K562 (cell line): Measurements from ENCODE around the gene TPD52L1. TPM values are rescaled to one million over a fixed set of nuclear protein-coding genes. Genes with fewer than 3 reads are reported as not detected.
A peak's percentile ranks its signal among the peaks of the same experiment; 100 is the strongest.

Source experiments
- CHAMP1 ChIP-seq: fragments of 450-650 bp; IDR thresholded peaks from 2 replicates; pipeline ENCODE4 v1.6.1; 2016; ENCODE audit warnings: mild to moderate bottlenecking
- CHD2 ChIP-seq: IDR thresholded peaks from 2 replicates; pipeline ENCODE4 v1.6.1; 2011; ENCODE audit warnings: low read depth, low read length
- CREBBP ChIP-seq: IDR thresholded peaks from one replicate; pipeline ENCODE4 v1.6.1; 2012; ENCODE audit warnings: low read depth, mild to moderate bottlenecking, control low read depth, inconsistent platforms, low read length
- ESRRB ChIP-seq: fragments of 250-450 bp; sonication (Bioruptor Pico); IDR thresholded peaks from 2 replicates; pipeline ENCODE4 v1.5.0; 2020; ENCODE audit warnings: mild to moderate bottlenecking, moderate library complexity, borderline replicate concordance
- EWSR1 ChIP-seq: fragments of 450-650 bp; IDR thresholded peaks from 2 replicates; pipeline ENCODE4 v1.6.1; 2018; ENCODE audit warnings: borderline replicate concordance, mild to moderate bottlenecking, low read depth, moderate library complexity; ENCODE audit not compliant: partially characterized antibody
- FOSL1 ChIP-seq: fragments of 200-800 bp; sonication (Bioruptor generic); conservative IDR thresholded peaks from 2 replicates; pipeline ENCODE4 v1.6.1; 2016; ENCODE audit warnings: missing genetic modification characterization, missing compliant biosample characterization
- MGA ChIP-seq: fragments of 450-650 bp; IDR thresholded peaks from 2 replicates; pipeline ENCODE4 v1.6.1; 2016; ENCODE audit warnings: mild to moderate bottlenecking, moderate library complexity
- NFIC ChIP-seq: fragments of 450-650 bp; IDR thresholded peaks from 2 replicates; pipeline ENCODE4 v1.6.1; 2017; ENCODE audit warnings: mild to moderate bottlenecking, inconsistent platforms
- NFYB ChIP-seq: IDR thresholded peaks from 2 replicates; pipeline ENCODE4 v1.6.1; 2011; ENCODE audit warnings: mild to moderate bottlenecking, moderate library complexity; ENCODE audit not compliant: insufficient read length; ENCODE audit errors: extremely low read depth
- POLR2B ChIP-seq: fragments of 450-650 bp; IDR thresholded peaks from 2 replicates; pipeline ENCODE4 v1.6.1; 2018; ENCODE audit warnings: low read depth; ENCODE audit not compliant: partially characterized antibody
- SAFB2 ChIP-seq: fragments of 200-400 bp; formaldehyde crosslinking; IDR thresholded peaks from 2 replicates; pipeline ENCODE4 v1.6.1; 2018; ENCODE audit warnings: borderline replicate concordance, low read length, low read depth, moderate library complexity; ENCODE audit not compliant: severe bottlenecking
- ZBTB8A ChIP-seq: fragments of 450-650 bp; IDR thresholded peaks from 2 replicates; pipeline ENCODE4 v1.6.1; 2018; ENCODE audit warnings: mild to moderate bottlenecking, moderate library complexity; ENCODE audit not compliant: partially characterized antibody
- ZNF239 ChIP-seq: fragments of 250-450 bp; sonication (Bioruptor Pico); IDR thresholded peaks from 2 replicates; pipeline ENCODE4 v1.4.0; 2020; ENCODE audit warnings: mild to moderate bottlenecking
- ZNF436 ChIP-seq: fragments of 250-450, 450-650 bp; sonication (Bioruptor Pico); formaldehyde crosslinking; IDR thresholded peaks from 2 replicates; pipeline ENCODE4 v1.7.0; 2020; ENCODE audit warnings: mild to moderate bottlenecking
- ZNF780A ChIP-seq: fragments of 250-450 bp; sonication (Bioruptor Pico); IDR thresholded peaks from 2 replicates; pipeline ENCODE4 v1.5.0; 2021; ENCODE audit warnings: mild to moderate bottlenecking
- polyA plus RNA-seq, 8 experiments: library from polyadenylated mRNA; depleted of rRNA in 4 of 8; stranded (reverse) in 5 of 8; unstranded in 3 of 8; fragments of >200 nt; fragmentation: Nextera tagmentation in 2 of 8; fragmentation: Illumina TruSeq in 1 of 8; extraction: Ambion mirVana in 2 of 8; extraction: Trizol in 1 of 8; gene quantifications; 2 replicates each; pipeline versions ENCODE4 v1.2.1 to v1.2.3, GENCODE V29; 2011 to 2014; ENCODE audit warnings: inconsistent platforms in 1 of 8, missing spikeins in 1 of 8
- total RNA-seq, 7 experiments: library from RNA; depleted of rRNA in 6 of 7; stranded (reverse); fragments of >200 nt in 6 of 7; fragmentation: Illumina TruSeq in 2 of 7; extraction: Trizol in 2 of 7; gene quantifications; 2 replicates each; pipeline versions ENCODE4 v1.2.1 to v1.2.3, GENCODE V29; 2011 to 2021; ENCODE audit warnings: low replicate concordance in 1 of 7

Gene TPD52L1
- total and polyA plus RNA-seq, 9 of the 15 experiments (the other 6 are each of a cell fraction or from before 2014, with no cell fraction given): 12.9 to 149 (median 75.7) TPM

- TF ChIP-seq MGA (peak; percentile 45; the same call in 1 of the 2 replicates), ZNF239 (CRISPR knock-in tag) (no peak), NFYB (no peak), EWSR1 (no peak), CHAMP1 (no peak), ZBTB8A (no peak), FOSL1 (tag) (no peak), POLR2B (no peak), ZNF436 (CRISPR knock-in tag) (no peak), CHD2 (no peak), CREBBP (no peak), NFIC (no peak), ZNF780A (CRISPR knock-in tag) (no peak), ESRRB (CRISPR knock-in tag) (no peak), SAFB2 (no peak)
Observed at GRCh38 chr6:125154118-125154760, 666 bp downstream of the TPD52L1 start (continued).
